Muscle of arm (tissue), 12 donors: ENCODE data around the gene TTF1. TPM values are rescaled to one million over a fixed set of nuclear protein-coding genes. Genes with fewer than 3 reads are reported as not detected.
"Not testable (repeated sequence)": the region's sequence is repeated elsewhere in the genome, so short reads cannot be mapped to it uniquely, and the experiment has no call there.

Experiments
- DNase-seq: peaks from one replicate; pipeline ENCODE4 v3.0.0-alpha.2; 2013
- polyA plus RNA-seq, 12 donors: library from polyadenylated mRNA; unstranded; fragments of 120-200 nt; gene quantifications; one replicate each; pipeline ENCODE4 v1.2.1, GENCODE V29; 2013; ENCODE audit not compliant: insufficient read length in 12 of 12

Gene TTF1
- polyA plus RNA-seq, 12 donors: 5.7 to 14.0 (median 10.7) TPM; not detected in 1

DNA sequence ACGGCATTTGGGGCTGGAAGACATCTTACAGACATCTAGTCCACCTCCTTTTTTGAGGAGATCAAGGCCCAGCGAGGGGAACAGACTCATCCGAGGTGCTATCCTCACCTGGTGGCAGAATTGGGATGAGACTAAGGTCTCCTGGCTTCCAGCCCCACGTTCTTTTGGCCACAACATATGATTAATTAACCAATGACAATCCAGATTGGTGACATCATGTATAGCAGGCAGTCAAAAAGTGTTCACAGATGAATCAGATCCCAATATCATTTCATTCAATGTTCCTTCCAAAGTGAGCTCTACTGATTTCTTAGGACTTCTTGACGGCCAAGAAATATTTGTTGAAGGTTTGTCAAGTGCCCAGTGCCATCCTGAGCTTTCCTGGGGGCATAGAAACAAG, 7.3 kb upstream of the TTF1 start:
- no peak for DNase-seq

DNA sequence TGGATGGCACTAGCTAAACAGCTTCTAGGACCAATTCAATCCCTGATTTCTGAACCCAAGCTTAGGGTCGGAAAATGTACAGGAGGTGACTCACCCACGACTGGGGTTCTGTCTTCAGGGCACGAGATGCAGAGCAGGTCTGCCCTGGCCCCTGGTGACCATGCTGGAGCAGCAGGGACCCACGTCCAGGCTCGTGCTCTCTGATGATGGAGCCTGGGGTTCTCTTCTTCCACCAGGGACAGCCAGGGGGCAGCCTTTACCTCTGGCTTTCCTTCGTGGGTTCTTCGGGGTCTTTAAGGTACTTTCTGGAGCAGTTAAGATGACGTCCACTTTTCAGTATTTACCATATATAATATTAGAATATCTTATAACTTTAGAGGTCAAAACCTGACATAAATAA, 5.4 kb upstream of the TTF1 start:
- no peak for DNase-seq

DNA sequence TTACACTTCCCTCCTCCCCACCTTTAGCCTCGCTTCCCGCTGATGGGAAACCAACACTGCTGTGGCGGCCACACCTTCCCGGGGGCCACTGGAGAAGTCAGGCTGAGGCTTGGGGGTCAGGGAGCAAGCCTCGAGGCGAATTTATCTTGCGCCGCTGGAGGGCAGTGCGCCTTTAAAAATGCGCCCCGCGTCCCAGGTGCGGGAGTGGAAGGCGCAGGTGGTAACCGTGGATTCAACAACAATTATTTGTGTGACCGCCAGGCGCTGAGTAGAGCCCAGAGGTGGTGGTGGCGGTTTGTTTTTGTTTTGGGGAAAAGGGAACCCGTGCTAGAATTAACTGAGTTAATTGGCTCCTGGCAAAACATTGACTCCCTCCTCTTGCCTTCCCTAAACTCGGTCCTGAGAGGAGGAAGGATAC, 4.5 kb upstream of the TTF1 start:
- no peak for DNase-seq

DNA sequence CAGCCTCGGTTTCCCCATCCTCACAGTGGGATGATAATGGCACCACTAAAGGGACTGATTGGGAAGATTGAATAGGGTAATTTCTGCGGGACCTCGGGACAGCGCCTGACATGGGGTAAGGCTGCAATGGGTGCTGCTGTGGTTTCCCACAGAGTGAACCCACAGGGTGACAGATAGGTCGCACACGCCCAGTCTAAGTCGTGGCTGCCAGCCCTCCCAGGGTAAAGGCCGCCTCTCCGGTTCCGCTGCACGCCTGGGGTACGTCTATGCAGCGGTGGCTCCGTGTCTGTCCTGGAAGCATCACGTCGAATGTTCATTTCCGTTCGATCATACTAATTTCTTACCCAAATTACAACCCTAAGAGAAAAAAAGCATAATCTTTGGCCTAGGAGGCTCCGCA, 4.0 kb upstream of the TTF1 start:
- DNase-seq: no peak

DNA sequence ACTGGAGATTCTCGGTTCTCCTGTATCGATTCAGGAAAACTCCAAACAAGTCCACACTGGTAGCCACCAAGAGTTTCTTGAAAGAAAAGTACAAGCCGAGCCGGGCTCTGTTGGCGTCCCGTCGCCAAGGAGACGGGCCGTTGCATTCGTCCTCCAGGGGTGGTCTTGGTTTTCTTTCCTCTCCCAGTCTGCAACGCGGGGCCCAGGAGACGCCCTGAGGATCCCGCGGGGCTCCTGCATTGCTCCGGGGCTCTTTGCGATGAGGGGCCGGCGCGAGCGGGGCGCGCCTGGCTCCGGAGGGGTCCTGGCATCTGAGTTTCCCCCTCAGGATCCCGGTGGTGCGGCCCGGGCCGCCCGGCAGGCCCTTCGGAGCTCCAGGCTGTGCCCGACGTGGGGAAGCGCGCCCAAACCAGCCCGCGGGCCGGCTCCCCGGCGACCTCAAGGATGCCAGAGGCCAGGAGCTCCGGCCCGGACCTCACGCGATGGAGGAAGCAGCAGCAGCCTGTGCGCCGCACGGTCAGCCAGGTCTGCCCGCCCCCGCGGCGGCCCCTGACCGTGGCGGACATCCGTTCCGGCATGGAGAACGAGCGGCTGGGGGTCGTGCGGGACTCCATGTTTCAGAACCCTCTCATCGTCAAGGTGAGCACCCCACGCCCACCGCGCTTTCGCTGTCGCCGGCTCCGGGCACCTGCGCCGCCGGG, 3.3 kb upstream of the TTF1 start, which contains the start of gene CFAP77:
CFAP77 (plus strand) TSS at position 384 of the 701 bp plus-strand sequence; CDS start at position 445, 61 bp downstream.
- no peak for DNase-seq

DNA sequence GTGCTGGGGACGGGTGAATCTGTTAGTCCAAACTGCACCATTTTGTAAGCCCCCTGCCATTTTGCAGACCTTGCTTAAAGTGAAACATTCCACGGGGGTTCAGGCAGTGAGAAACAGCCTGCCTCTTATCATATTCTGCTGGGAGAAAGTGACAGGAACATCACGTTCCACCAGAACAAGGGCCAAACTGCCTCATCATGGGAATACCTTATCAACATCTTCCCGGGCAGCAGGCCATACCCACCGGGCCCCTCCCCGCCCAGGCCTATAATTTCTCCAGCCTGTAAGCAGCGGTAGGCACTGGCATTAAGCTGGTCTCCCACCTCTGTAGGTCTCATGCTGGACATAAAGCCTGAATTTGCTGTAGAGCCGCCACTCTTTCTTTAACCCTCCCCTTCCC, 1.9 kb upstream of the TTF1 start:
- DNase-seq: no peak

DNA sequence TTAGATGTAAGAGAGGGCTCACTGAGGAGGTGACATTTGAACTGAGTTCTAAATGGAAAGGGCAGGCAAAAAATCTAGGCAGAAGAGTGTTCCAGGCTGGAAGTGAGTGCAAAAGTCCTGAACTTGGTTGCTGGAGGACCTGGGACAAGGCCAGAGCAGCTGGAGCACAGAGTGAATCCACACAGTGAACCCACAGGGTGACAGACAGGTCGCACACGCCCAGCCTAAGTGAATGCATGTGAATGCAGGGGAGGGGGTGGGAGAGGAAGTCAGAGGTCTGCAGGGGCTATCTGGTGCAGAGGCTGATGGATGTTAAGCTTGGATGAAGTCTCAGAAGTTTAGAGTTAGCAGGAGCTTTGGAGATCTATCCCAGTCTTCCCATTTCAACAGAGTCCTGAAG, 556 bp upstream of the TTF1 start:
- DNase-seq: no peak

DNA sequence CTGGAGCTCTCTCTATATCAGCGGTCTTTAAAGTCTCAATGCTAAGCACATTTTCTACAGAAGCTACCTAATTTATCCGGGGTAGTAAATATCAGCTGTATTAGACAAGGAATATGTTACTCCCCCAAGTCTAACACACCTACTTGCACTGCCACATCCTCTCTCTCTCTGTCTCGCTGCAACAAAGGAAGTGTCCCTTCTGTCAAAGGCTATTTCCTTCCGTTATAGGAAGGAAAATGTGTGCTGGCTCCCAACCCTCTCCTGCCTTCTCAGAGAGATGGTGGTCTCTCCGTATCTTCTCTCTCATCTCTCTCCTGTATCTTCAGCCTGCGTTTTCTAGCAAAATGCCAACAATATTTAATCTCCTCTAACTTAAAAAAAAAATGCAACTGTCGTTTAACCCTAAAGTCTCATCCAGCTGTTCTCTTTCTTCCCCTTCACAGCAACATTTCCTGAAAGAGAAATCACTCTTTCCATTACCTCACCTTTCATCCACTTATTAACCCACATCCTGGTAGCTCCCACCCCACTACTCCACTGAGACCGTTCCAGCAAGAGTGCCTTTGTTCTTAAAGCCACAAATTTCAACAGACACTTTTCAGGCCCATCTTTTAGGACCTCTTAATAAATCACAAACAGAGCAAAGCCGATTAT, 2.3 kb downstream of the TTF1 start:
- no peak for DNase-seq

DNA sequence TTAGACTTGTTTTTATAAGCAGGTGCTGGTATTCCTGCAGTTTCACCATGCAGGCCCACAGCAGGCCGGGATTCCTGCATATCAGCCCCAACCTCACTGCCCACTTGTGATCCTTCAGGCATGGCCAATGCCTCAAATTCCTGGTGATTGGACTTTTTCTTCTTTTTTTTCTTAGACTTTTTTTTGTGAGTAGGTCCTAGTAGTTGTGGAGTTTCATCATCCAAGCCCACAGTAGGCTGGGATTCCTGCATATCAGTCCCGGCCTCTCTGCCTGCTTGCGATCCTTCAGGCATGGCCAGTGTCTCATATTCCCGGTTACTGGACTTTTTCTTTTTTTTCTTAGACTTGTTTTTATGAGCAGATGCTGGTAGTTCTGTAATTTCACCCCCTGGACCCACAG, 4.8 kb downstream of the TTF1 start:
- DNase-seq: no peak

DNA sequence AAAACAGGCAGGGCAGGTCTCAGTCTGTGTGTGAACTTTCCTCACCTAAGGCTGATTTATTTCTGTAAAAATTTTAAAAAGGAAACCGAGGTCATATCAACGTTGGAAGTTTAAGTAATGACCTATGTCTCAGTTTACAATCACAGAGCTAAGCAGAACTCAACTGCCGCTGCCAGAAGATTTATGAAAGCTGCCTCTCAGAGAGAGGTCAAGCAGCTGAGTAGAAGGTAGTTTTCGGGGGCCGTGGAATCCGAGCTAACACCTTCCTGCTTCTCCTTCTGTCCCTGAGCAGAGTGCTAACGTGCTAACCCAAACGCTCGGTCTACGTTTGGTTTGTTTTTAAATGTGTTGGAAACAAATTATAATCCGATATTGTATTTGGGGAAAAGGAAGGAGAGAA, 11.1 kb downstream of the TTF1 start:
- DNase-seq: no peak

DNA sequence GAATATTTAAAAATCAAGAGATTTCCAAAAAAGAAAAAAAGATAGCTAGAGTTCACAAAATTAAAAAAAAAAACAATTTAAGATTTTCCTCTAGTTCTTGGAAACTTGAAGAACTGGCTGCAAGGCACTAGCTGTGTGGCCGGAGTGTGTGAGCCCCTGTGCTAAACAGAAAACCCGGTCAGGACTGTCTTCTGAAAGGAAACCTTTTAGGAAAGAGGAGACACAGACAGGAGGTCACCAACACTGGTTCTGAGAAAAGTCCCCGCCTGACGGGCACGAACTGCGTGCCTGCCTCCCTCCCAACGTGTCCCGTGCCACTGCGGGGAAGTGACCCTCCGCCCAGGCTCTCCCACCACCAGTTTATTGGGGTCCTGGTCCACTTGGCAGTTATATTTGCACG, 15.2 kb downstream of the TTF1 start:
- DNase-seq: no peak

DNA sequence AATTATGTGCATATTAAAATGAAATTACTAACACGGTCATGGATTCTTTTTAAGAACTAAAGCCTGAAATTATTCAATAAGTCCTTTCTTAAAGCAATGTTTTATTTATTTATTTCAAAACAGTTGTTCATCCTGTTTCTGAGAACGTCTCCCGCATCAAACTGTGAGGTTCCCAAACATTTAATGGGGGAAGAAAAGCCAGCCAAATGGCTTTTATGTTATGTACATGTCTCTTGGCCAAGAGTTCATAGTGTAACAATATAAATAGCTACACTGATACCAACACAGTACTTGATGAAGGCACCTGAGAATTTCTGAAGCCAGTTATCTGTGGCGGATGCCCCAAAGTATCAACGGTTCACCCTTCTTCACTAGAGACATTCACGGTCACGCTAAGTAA, 15.7 kb downstream of the TTF1 start:
- no peak for DNase-seq

DNA sequence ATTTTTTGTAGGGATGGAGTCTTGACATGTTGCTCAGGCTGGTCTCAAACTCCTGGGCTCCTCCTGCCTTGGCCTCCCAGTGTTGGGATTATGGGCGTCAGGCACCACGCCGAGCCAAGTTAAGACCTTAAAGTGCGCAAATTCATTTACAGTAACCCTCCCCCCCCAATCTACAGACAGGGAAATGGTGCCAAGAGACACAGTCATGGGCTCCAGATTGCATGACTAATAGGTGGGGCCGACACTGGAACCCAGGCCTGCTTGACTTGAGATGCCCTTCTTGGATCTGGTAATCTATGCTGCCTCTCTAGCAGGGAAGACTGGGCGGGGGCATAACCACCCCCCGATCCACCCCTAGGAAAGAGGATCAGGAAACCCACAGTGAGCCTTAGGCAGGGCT, 19.5 kb downstream of the TTF1 start:
- no peak for DNase-seq

DNA sequence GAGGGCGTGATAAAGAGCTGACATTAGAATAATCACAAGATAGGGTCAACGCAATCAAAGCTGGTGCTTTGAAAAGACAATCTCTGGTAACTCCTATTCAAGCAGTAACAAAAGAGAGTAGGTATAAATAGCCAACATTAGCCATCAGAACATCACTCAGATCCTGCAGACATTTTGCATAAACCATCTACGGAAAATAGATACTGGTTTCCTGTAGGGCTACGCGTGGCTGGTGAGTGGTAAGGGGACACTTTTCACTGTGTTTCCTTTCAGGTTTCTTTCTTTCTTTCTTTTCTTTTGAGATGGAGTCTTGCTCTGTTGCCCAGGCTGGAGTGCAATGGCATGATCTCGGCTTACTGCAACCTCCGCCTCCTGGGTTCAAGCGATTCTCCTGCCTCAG, 22.3 kb downstream of the TTF1 start:
- no peak for DNase-seq

DNA sequence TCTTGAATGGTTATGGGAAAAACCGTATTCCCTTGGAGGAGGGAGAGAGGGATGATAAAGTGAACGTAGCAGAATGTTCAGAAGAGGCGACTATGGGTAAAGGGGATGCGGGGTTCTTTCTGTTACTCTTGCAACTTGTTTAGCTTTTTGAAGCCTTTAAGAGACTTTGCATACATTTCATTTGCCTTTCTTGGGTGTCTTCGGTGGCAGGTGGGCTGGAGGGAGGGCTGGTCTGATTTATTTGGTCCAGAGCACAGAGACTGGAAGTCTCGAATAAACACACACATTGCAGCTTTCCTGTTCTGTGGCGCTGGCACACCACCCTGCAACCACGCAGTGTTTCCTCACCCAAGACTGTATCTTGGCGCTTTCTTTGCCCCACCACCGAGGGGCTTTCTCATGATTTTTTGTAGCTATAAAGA, 23.2 kb downstream of the TTF1 start:
- no peak for DNase-seq

DNA sequence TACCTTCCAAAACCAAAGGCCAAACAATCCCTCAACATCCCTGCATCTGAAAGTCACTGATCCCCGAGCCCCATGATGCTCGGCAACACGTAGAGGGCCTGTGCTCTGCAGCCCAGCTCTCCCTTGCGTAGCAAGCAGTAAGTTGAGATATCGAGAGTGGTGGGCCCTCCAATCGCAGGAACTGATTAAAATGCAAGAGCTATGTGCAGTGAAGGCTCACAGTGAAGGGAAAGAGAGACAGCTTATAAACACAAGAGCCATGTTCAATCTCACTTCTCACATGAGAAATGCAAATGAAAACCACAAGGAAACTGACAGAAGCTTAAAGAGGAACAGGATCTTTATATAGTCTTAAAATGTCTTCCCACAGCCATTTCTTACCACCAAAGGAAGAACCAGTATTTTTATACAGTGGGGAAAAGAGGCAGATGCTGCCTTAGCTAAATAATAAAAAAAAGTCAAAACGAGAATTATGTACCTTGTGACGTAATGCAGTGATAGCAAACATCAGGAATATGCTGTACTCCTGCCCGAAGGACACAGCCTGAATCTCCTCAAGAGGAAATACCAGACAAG, 24.6 kb downstream of the TTF1 start:
- no peak for DNase-seq

DNA sequence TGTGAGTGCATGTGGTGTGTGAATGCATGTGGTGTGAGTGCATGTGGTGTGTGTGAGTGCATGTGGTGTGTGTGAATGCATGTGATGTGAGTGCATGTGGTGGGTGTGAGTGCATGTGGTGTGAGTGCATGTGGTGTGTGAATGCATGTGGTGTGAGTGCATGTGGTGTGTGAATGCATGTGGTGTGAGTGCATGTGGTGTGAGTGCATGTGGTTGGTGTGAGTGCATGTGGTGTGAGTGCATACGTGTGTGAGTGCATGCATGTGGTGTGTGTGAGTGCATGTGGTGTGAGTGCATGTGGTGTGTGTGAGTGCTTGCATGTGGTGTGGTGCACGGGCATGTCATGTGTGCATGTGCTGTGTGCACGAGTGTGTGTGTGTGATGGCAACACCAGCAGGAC, 28.2 kb downstream of the TTF1 start:
- DNase-seq: not testable (repeated sequence)

DNA sequence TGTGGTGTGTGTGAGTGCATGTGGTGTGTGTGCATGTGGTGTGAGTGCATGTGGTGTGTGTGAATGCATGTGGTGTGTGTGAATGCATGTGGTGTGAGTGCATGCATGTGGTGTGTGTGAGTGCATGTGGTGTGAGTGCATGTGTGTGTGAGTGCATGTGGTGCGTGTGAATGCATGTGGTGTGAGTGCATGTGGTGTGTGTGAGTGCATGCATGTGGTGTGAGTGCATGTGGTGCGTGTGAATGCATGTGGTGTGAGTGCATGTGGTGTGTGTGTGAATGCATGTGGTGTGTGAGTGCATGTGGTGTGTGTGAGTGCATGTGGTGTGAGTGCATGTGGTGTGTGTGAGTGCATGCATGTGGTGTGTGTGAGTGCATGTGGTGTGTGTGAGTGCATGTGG, 28.9 kb downstream of the TTF1 start:
- not testable (repeated sequence) for DNase-seq

DNA sequence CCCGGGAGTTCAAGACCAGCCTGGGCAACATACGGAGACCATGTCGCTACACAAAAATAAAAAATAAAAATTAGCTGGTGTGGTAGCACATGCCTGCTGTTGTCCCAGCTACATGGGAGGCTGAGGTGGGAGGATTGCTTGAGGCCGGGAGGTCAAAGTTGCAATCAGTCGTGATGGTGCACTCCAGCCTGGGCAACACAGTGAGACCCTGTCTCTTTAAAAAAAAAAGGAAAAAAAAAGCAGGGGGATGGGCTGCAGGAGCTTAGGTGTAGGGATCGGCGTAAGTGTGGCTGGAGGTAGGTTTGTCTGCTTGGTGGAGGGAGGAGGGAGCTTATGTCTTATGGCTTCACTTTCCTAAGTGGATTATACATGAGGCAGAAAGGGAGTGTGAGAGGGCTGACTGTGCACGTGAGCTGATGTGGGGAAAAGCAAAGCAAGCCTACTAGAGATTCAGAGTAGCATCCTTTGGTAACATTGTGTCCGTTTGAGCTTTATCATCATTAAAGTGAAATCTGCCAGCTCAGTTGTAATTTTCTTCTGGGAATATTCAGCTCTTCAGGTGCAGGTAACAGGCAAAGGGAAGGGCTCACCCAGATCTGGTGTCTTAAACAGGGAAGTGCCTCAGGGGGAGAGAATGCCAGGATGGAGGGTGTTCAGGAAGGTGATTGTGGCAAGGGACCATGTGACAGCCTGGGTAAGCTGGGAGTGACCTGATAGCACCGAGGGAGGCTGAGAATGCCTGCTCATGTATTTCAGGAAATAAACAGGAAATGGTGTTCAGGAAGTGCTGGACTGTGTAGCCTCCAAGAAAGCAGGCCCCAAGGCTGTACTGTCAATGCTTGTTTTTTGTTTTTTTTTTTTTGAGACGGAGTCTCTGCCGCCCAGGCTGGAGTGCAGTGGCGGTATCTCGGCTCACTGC, 34.2 kb downstream of the TTF1 start:
- peak; percentile 28 for DNase-seq

DNA sequence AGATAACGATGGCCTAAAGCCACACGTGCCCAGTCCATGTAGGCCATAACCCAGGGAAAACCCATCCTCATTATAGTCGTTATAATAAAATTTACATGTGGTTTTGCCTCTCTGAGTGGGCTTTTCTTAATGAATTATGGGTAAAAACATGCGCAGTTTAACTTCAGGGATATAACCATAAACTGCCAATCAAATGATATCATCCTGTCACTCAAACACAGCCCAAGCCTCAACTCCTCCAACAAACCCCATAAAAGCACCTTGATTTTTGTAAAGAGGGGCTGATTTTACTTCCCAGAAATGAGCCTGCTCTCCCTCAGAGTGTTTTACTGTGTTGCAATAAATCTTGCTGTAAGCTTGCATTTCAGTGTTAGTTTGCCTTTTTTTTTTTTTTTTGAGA, 36.0 kb downstream of the TTF1 start:
- DNase-seq: no peak

DNA sequence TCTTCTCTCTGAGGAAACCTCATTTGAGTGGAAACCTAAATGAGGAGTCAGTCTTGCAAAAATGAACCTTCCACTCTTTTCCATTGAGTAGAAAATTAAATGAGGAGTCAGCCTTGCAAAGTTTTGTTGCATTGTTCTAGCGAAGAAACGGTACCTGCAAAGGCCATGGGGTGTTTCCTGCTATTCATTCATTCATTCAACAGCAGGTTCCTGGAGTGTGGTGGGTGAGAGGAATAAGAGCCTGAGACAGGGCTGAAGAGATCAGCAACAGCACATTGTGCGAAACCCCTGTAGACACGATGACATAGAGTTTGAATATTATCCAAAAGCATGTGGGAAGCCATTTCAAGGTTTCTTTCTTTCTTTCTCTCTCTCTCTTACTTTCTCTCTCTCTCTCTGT, 37.2 kb downstream of the TTF1 start:
- no peak for DNase-seq

DNA sequence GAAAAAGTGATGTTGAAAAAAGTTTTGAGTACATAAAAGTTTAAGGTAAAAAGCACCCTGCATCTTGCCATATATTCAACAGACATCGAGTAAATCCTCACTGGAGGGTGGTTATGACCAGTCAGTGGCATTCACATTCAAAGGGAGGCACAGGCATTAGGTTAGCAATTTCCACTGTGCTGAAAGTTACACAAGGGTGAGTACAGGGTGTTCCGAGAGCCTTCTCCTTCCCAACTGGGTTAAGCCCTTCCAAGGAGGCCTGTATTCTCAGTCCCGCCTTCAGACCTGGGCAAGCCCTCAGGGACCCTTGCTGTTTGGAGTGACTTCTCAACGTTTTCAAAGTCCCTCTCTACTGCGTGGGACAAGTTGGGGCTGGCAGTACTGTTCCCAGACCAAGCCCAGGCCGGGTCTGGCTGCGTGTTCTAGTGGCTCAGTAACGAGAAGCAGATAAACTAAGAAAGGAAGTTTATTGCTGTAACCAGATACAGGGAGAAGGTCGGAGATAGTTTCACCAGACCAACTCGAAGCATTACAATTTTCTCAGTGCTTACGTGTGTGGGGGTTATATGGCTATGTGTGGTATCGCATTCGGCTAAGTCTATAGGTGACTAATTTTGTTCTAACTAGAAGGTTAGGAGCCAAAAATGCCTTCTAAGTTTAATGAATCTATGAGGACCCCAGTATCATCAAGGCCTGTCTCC, 38.9 kb downstream of the TTF1 start:
- no peak for DNase-seq
